ENCODE data around the gene RBPJL. TPM values are rescaled to one million over a fixed set of nuclear protein-coding genes. Genes with fewer than 3 reads are reported as not detected.

The RBPJL gene
- total RNA-seq, 1 donor from 2014 or later, result not detected

GRCh38 chr20:45316150-45317080, 9.8 kb downstream of the RBPJL start:
- no peak for DNase-seq (ENCODE audit: low read depth, low spot score)

GRCh38 chr20:45317826-45318225, 11.2 kb downstream of the RBPJL start:
- no peak for DNase-seq (ENCODE audit: low read depth, low spot score)

- DNase-seq (ENCODE audit: low read depth, low spot score), result no peak
These were observed 11.8 kb downstream of the RBPJL start for GRCh38 chr20:45318386-45318939.

- DNase-seq (ENCODE audit: low read depth, low spot score), result no peak
These were observed 12.3 kb downstream of the RBPJL start for GRCh38 chr20:45318948-45319347.

GRCh38 chr20:45320948-45321595, 14.4 kb downstream of the RBPJL start:
- no peak for DNase-seq (ENCODE audit: low read depth, low spot score)

GRCh38 chr20:45322952-45323383, 16.3 kb downstream of the RBPJL start:
- DNase-seq (ENCODE audit: low read depth, low spot score), result no peak

- no peak for DNase-seq (ENCODE audit: low read depth, low spot score)
These were observed 17.1 kb downstream of the RBPJL start for GRCh38 chr20:45323731-45324130.

- no peak for DNase-seq (ENCODE audit: low read depth, low spot score)
These were observed 18.7 kb downstream of the RBPJL start for GRCh38 chr20:45325371-45325770.

- DNase-seq (ENCODE audit: low read depth, low spot score), result no peak
These were observed 21.8 kb downstream of the RBPJL start for GRCh38 chr20:45328451-45328850.

- DNase-seq (ENCODE audit: low read depth, low spot score), result no peak
These were observed 23.1 kb downstream of the RBPJL start for GRCh38 chr20:45329497-45330319.

- no peak for DNase-seq (ENCODE audit: low read depth, low spot score)
These were observed 23.8 kb downstream of the RBPJL start for GRCh38 chr20:45330476-45330875.

- no peak for DNase-seq (ENCODE audit: low read depth, low spot score)
These were observed 30.1 kb downstream of the RBPJL start for GRCh38 chr20:45336530-45337366.

- no peak for DNase-seq (ENCODE audit: low read depth, low spot score)
These were observed 30.9 kb downstream of the RBPJL start for GRCh38 chr20:45337367-45338120.

- DNase-seq (ENCODE audit: low read depth, low spot score), result no peak
These were observed 31.7 kb downstream of the RBPJL start for GRCh38 chr20:45338121-45339030.

- no peak for DNase-seq (ENCODE audit: low read depth, low spot score)
These were observed 32.4 kb downstream of the RBPJL start for GRCh38 chr20:45339084-45339483.

- DNase-seq (ENCODE audit: low read depth, low spot score), result no peak
These were observed 33.2 kb downstream of the RBPJL start for GRCh38 chr20:45339799-45340198.

- no peak for DNase-seq (ENCODE audit: low read depth, low spot score)
These were observed 33.7 kb downstream of the RBPJL start for GRCh38 chr20:45340236-45340847.

- no peak for DNase-seq (ENCODE audit: low read depth, low spot score)
These were observed 34.3 kb downstream of the RBPJL start for GRCh38 chr20:45340951-45341350.

Measured in pulmonary artery endothelial cell (primary cell).